ENCODE measurements around the gene ELOVL3. TPM values are rescaled to one million over a fixed set of nuclear protein-coding genes. Genes with fewer than 3 reads are reported as not detected.

The ELOVL3 gene
- total and polyA plus RNA-seq, 2 of the 13 experiments (the other 11 are each of a cell fraction or from before 2014, with no cell fraction given): 0.58 to 0.69 TPM

- TF ChIP-seq ZNF7 (CRISPR knock-in tag; IDR thresholded peaks at IDR 0.05) (no peak), MAZ (IDR thresholded peaks at IDR 0.05; ENCODE audit: borderline replicate concordance, low read depth, low read length) (peak; percentile 14; the same call in 1 of the 2 replicates), MAZ (CRISPR knock-in tag; IDR thresholded peaks at IDR 0.05; ENCODE audit: low read depth) (peak; percentile 54; the same call in 1 of the 2 replicates), MXD3 (CRISPR knock-in tag; IDR thresholded peaks at IDR 0.05) (peak; percentile 49; the same call in 1 of the 2 replicates), ARID4A (CRISPR knock-in tag; IDR thresholded peaks at IDR 0.05; ENCODE audit: borderline replicate concordance) (peak; percentile 90), ZNF274 (CRISPR knock-in tag; IDR thresholded peaks at IDR 0.05) (0 out of 2 replicates have a peak, but pooled peaks have one; percentile 50), ZSCAN20 (CRISPR knock-in tag; IDR thresholded peaks at IDR 0.05; ENCODE audit: borderline replicate concordance) (0 out of 2 replicates have a peak, but pooled peaks have one; percentile 22), SP4 (CRISPR knock-in tag; IDR thresholded peaks at IDR 0.05) (peak; percentile 95), KMT2A (CRISPR knock-in tag; IDR thresholded peaks at IDR 0.05) (peak; percentile 27; the same call in 1 of the 2 replicates), U2AF1 (optimal IDR thresholded peaks at IDR 0.05; ENCODE audit: low read depth, low read length) (peak; percentile 43), TFAP4 (IDR thresholded peaks at IDR 0.05; ENCODE audit: borderline replicate concordance, low read depth) (peak; percentile 92), REL (CRISPR knock-in tag; conservative IDR thresholded peaks at IDR 0.05) (no peak), NR0B2 (CRISPR knock-in tag; IDR thresholded peaks at IDR 0.05) (peak; percentile 66; the same call in 1 of the 2 replicates)
Measured at GRCh38 chr10:102241444-102242117, 15.5 kb downstream of the ELOVL3 start, which contains the start of gene PITX3 (continued).

Measured in HepG2 (cell line).